SK-N-SH (cell line): ENCODE results near the gene C17orf50.

Experiments
- CTCF ChIP-seq: fragments of 200-600 bp; sonication (generic); IDR thresholded peaks from 2 replicates; pipeline ENCODE4 v1.6.1; 2017; ENCODE audit warnings: antibody characterized with exemption, mild to moderate bottlenecking, moderate library complexity
- EP300 ChIP-seq, 2 experiments: IDR thresholded peaks; 2 replicates each; pipeline versions ENCODE4 v1.4.0 to v1.6.1; 2012; ENCODE audit warnings: borderline replicate concordance in 1 of 2, low read depth in 1 of 2, low read length in 1 of 2
- GABPA ChIP-seq: IDR thresholded peaks from 2 replicates; pipeline ENCODE4 v1.4.0; 2012; ENCODE audit warnings: low read depth, mild to moderate bottlenecking

DNA sequence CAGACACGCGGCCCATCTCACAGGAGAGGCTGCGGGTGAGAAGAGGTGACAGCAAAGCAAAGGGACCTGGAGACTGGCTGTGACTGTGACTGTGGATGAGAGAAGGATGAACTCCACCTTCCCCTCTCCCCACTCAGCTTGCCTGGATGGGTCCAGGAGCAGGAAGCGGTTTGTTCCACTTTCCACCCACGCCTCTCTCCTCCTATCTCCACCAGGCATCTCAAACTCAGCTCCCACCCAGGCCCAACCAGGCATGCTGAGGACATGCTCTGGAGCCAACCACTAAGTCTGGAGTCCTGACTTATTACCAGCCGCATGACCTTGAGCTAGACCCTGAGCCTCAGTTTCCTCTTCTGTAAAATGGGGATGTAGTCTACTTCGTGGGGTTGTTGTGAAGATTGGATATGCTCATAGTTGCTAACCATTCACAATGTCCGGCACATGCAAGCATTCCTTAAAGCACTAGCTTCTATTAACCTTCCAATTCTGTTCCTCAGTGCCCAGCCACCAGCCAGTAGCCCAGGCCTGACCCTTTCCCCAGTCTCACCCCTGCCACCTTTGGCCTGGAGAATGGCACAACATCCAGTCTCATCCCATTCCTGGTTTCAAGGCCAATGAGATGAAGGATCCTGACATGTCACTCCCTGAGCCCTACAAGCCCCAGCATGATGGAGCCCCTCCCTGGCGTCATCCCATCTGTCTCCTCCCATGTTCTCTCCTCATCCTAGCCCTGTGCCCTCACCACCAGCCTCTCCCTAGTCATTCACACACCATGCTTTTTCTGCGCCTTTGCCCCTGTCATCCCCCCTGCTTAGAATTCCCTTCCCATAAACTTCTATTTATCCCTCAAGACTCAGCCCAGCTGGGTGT, 9.9 kb upstream of the C17orf50 start:
- TF ChIP-seq CTCF: no peak
- no peak for TF ChIP-seq GABPA
- no peak for TF ChIP-seq EP300 (IDR thresholded peaks at IDR 0.05; ENCODE audit: borderline replicate concordance in 1 of 2, low read depth in 1 of 2, low read length in 1 of 2)
